Measurements from ENCODE around the gene BMPR2. TPM values are rescaled to one million over a fixed set of nuclear protein-coding genes. Genes with fewer than 3 reads are reported as not detected.

The BMPR2 gene
- total and polyA plus RNA-seq, 4 donors, result 4.3 to 16.2 (median 7.7) TPM

DNA sequence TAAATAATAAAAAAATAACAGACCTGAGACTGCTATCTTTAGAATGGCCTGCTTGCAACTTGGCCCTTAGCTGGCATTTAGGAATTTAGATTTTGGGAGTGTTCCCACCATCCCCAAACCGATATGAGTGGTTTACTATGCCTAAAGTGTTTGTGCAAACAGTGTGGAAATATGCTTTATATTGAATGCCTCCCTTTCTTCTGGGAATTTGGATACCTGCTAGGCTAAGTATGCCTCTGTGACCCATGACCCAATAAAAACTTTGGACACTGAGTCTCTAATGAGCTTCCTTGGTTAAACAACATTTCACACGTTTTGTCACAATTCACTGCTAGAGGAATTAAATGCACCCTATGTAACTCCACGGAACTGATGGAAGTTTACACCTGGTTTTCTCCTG is 73.2 kb downstream of the BMPR2 start:
- Histone ChIP-seq H3K4me3 (ENCODE audit: low read depth in 1 of 3, low read length in 3 of 3) (no peak overlapping the region), H3K9ac (ENCODE audit: low read depth in 1 of 2, low read length in 2 of 2) (no peak overlapping the region), H3K27me3 (ENCODE audit: control insufficient read depth in 4 of 4, insufficient read depth in 4 of 4, low read length in 3 of 4) (no peaks in the 10 kb centered on the region), H3K36me3 (ENCODE audit: control insufficient read depth in 4 of 4, insufficient read depth in 3 of 4, low read depth in 1 of 4, low read length in 3 of 4) (no peaks in the 10 kb centered on the region), H3K27ac (ENCODE audit: low read depth in 1 of 2, low read length in 2 of 2) (peak overlapping the region in 1 of 2 donors; percentile 43), H3K9me3 (ENCODE audit: control insufficient read depth in 4 of 4, low read length in 3 of 4) (no peaks in the 10 kb centered on the region), H3K4me1 (ENCODE audit: control insufficient read depth in 4 of 4, insufficient read depth in 4 of 4, low read length in 3 of 4) (peaks cover 10 to 18% (median 13%) of the 10 kb centered on the region in 4 donors)
- DNase-seq (ENCODE audit: low spot score), result no peak
- WGBS, result 49% methylated on average over 3 of the region's 3 CpGs
- TF ChIP-seq FOXA1 (IDR thresholded peaks at IDR 0.05), result no peak
- TF ChIP-seq RXRA (IDR thresholded peaks at IDR 0.05), result peak in 1 of 2 donors; percentile 8

- Histone ChIP-seq H3K27me3 (ENCODE audit: control insufficient read depth in 4 of 4, insufficient read depth in 4 of 4, low read length in 3 of 4) (no peaks in the 10 kb centered on the region), H3K9ac (ENCODE audit: low read depth in 1 of 2, low read length in 2 of 2) (no peak overlapping the region), H3K4me1 (ENCODE audit: control insufficient read depth in 4 of 4, insufficient read depth in 4 of 4, low read length in 3 of 4) (peaks cover 10 to 18% (median 13%) of the 10 kb centered on the region in 4 donors), H3K27ac (ENCODE audit: low read depth in 1 of 2, low read length in 2 of 2) (peak overlapping the region; percentile 39 to 60), H3K4me3 (ENCODE audit: low read depth in 1 of 3, low read length in 3 of 3) (no peak overlapping the region), H3K36me3 (ENCODE audit: control insufficient read depth in 4 of 4, insufficient read depth in 3 of 4, low read depth in 1 of 4, low read length in 3 of 4) (no peaks in the 10 kb centered on the region), H3K9me3 (ENCODE audit: control insufficient read depth in 4 of 4, low read length in 3 of 4) (no peaks in the 10 kb centered on the region)
- TF ChIP-seq CTCF (IDR thresholded peaks at IDR 0.05; ENCODE audit: low read depth, low read length, missing input control) (no peak), RAD21 (IDR thresholded peaks at IDR 0.05) (peak; percentile 41 to 49), EGR1 (IDR thresholded peaks at IDR 0.05; ENCODE audit: low read depth in 2 of 2) (no peak), MAX (IDR thresholded peaks at IDR 0.05) (peak; percentile 47), FOXA2 (IDR thresholded peaks at IDR 0.05) (peak; percentile 78), JUND (IDR thresholded peaks at IDR 0.05) (peak; percentile 53 to 67), HNF4A (conservative IDR thresholded peaks at IDR 0.05) (peak; percentile 69 to 81), TAF1 (conservative IDR thresholded peaks at IDR 0.05) (no peak), FOXA1 (IDR thresholded peaks at IDR 0.05) (peak; percentile 75), HNF4G (IDR thresholded peaks at IDR 0.05) (peak; percentile 33), NR2F2 (IDR thresholded peaks at IDR 0.05) (peak; percentile 88), GABPA (IDR thresholded peaks at IDR 0.05 in 1 of 2, conservative IDR thresholded peaks at IDR 0.05 in 1 of 2) (no peak), YY1 (IDR thresholded peaks at IDR 0.05) (peak; percentile 77), SP1 (IDR thresholded peaks at IDR 0.05) (peak; percentile 72), RXRA (IDR thresholded peaks at IDR 0.05) (peak; percentile 80 to 85)
- TF ChIP-seq, protein P1, sequence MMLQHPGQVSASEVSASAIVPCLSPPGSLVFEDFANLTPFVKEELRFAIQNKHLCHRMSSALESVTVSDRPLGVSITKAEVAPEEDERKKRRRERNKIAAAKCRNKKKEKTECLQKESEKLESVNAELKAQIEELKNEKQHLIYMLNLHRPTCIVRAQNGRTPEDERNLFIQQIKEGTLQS (IDR thresholded peaks at IDR 0.05), result peak; percentile 28
- TF ChIP-seq, protein P2, sequence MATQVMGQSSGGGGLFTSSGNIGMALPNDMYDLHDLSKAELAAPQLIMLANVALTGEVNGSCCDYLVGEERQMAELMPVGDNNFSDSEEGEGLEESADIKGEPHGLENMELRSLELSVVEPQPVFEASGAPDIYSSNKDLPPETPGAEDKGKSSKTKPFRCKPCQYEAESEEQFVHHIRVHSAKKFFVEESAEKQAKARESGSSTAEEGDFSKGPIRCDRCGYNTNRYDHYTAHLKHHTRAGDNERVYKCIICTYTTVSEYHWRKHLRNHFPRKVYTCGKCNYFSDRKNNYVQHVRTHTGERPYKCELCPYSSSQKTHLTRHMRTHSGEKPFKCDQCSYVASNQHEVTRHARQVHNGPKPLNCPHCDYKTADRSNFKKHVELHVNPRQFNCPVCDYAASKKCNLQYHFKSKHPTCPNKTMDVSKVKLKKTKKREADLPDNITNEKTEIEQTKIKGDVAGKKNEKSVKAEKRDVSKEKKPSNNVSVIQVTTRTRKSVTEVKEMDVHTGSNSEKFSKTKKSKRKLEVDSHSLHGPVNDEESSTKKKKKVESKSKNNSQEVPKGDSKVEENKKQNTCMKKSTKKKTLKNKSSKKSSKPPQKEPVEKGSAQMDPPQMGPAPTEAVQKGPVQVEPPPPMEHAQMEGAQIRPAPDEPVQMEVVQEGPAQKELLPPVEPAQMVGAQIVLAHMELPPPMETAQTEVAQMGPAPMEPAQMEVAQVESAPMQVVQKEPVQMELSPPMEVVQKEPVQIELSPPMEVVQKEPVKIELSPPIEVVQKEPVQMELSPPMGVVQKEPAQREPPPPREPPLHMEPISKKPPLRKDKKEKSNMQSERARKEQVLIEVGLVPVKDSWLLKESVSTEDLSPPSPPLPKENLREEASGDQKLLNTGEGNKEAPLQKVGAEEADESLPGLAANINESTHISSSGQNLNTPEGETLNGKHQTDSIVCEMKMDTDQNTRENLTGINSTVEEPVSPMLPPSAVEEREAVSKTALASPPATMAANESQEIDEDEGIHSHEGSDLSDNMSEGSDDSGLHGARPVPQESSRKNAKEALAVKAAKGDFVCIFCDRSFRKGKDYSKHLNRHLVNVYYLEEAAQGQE (IDR thresholded peaks at IDR 0.05), result peak; percentile 56
- TF ChIP-seq, protein P3, sequence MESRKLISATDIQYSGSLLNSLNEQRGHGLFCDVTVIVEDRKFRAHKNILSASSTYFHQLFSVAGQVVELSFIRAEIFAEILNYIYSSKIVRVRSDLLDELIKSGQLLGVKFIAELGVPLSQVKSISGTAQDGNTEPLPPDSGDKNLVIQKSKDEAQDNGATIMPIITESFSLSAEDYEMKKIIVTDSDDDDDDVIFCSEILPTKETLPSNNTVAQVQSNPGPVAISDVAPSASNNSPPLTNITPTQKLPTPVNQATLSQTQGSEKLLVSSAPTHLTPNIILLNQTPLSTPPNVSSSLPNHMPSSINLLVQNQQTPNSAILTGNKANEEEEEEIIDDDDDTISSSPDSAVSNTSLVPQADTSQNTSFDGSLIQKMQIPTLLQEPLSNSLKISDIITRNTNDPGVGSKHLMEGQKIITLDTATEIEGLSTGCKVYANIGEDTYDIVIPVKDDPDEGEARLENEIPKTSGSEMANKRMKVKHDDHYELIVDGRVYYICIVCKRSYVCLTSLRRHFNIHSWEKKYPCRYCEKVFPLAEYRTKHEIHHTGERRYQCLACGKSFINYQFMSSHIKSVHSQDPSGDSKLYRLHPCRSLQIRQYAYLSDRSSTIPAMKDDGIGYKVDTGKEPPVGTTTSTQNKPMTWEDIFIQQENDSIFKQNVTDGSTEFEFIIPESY (IDR thresholded peaks at IDR 0.05), result peak; percentile 59
- no peak for DNase-seq (ENCODE audit: low spot score)
These were observed 74.7 kb downstream of the BMPR2 start for GRCh38 chr2:202450785-202451184.

Data from liver (tissue), 9 donors.